22Rv1 (cell line): ENCODE results near the gene P2RY8.

ENCODE experiments used
- ZFX ChIP-seq: fragments of 450-650 bp; IDR thresholded peaks from 2 replicates; pipeline ENCODE4 v1.6.1; 2017; ENCODE audit warnings: antibody characterized with exemption, borderline replicate concordance
- TF ChIP-seq, protein P1 (sequence below): fragments of 450-650 bp; IDR thresholded peaks from 2 replicates; pipeline ENCODE4 v1.5.1; 2017; ENCODE audit warnings: mild to moderate bottlenecking

DNA sequence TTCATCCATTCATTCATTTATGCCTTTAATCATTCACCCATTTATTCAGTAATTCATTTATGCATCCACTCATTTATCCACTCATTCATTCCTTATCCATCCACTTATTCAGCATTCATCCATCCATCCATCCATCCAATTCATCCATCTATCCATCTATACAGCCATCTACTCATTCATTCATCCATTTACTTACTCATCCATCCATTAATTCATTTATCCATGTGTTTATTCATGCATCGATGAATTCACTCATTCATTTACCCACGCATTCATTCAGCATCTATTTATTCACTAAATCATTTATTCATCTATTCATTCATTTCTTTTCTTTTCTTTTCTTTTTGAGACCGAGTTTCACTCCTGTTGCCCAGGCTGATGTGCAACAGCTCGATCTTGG, 10.4 kb downstream of the P2RY8 start:
- TF ChIP-seq, protein P1, sequence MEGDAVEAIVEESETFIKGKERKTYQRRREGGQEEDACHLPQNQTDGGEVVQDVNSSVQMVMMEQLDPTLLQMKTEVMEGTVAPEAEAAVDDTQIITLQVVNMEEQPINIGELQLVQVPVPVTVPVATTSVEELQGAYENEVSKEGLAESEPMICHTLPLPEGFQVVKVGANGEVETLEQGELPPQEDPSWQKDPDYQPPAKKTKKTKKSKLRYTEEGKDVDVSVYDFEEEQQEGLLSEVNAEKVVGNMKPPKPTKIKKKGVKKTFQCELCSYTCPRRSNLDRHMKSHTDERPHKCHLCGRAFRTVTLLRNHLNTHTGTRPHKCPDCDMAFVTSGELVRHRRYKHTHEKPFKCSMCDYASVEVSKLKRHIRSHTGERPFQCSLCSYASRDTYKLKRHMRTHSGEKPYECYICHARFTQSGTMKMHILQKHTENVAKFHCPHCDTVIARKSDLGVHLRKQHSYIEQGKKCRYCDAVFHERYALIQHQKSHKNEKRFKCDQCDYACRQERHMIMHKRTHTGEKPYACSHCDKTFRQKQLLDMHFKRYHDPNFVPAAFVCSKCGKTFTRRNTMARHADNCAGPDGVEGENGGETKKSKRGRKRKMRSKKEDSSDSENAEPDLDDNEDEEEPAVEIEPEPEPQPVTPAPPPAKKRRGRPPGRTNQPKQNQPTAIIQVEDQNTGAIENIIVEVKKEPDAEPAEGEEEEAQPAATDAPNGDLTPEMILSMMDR: no peak
- TF ChIP-seq ZFX: no peak
